GM15510 (cell line): ENCODE data around the gene REELD1.
A peak's percentile ranks its signal among the peaks of the same experiment; 100 is the strongest.

ENCODE experiments used
- POLR2A ChIP-seq: IDR thresholded peaks from 3 replicates; pipeline ENCODE4 v1.6.1; 2011; ENCODE audit warnings: borderline replicate concordance; ENCODE audit not compliant: insufficient read length; ENCODE audit errors: extremely low read depth

Gene REELD1

DNA sequence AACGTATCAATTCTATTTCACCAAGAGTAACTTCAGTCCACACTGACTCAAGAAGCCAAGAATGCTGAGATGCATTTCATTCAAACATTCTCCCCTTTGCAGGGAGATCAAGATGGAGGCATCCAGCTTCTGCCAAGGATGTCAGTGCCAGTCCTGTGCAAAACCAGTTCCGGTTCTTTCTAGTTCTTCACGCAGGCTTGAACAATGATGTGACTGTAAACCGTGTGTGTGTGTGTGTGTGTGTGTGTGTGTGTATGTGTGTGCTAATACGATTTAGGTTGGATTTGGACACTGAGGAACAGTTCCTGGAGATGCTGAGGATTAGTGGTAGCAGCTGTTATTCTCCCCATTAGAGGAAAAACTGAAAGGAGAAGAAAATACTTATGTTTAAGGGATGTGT, at the start of gene REELD1:
TSS of gene REELD1 (plus strand) at position 301 of the 400 bp plus-strand sequence. CDS start 2,415 bp downstream, outside the sequence.
- TF ChIP-seq POLR2A, result no peak

DNA sequence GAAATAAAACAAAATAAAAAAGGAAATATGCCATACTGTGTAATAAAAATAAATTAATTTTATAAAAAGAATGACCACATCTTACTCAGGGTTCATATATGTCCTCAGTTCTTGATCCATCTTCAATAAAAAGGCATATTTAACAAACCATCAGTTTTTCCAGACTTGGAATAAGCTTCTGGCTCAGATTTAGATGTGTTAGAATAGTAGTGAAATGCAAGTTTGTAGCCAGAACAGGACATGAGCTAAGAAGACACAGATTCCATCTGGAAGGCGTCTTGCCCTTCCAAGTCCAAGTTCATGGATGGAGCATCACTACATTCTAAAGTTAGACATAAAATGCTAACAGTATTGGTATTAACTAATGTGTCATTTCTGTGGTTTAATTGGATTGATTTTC, 49.1 kb upstream of the REELD1 start:
- no peak for TF ChIP-seq POLR2A

GRCh38 chr4:146165840-146166239, 48.5 kb upstream of the REELD1 start:
- TF ChIP-seq POLR2A, result no peak

GRCh38 chr4:146170149-146170548, 44.2 kb upstream of the REELD1 start:
- TF ChIP-seq POLR2A, result no peak

DNA sequence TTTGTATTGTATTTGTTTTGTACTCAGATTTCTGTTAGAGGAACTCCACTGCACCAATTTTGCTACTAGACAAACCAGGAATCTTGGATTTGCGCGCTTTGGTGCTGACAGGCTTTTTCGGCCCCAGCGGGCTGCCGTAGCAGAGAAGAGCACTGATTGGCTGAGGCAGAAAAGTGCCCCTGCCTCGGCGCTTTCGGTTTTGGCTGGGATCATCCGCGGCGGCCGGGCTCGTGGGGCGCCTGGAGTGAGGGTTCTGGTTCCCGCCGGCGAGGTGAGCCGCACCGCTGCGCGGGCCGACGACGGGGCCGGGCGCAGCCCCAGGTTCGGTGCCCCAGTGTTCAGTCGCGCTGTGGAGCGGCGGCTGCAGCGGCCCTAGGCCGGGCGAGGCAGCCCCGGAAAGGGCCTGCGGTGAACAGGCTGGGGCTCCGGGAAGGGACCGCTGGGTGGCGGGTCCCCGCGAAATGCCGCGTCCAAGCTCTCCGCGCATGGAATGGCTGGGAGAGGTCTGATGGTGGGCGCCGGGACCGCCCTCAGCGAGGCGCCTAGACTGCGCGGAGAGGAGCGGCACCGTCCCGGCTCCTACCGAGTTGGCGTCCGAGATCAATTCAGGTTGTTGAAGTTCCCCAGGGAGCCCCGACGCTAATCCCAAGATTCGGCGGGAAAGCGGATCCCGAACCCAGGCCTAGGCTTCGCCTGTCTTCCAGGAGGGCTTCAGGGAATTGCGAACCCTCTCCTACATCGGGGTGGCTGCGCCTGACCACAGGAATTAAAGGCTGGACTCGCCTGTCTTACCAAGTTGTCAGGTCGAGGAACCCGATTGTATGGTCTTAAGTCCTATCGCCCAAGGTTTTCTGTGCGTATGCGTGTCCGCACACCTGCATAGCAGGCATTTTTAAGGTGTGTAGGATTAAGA, 38.5 kb upstream of the REELD1 start, which contains the start of gene LSM6:
TSS of gene LSM6 (plus strand) at position 178 of the 913 bp plus-strand sequence. CDS start 7,204 bp downstream, outside the sequence.
- peak; percentile 74 for TF ChIP-seq POLR2A

DNA sequence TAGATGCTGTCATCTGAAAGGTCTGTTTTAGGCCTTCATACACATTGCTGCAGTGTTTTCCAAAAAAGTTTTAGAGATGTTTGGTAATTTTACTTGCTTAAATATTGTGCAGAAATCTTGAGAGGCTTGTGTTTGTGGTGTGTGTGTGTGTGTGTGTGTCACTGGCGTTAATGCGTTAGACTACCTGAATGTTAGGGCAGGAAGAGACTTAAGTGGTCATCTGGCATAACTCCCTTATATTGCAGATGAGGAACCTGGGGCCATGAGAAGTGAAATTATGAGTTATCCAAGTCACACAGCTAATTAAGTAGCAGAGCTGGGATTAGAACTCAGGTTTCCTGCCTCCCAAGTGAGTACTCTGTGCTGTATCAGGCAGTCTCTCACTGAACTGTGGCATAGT, 37.4 kb upstream of the REELD1 start:
- no peak for TF ChIP-seq POLR2A

- no peak for TF ChIP-seq POLR2A
Observed at GRCh38 chr4:146178126-146178525, 36.2 kb upstream of the REELD1 start.

DNA sequence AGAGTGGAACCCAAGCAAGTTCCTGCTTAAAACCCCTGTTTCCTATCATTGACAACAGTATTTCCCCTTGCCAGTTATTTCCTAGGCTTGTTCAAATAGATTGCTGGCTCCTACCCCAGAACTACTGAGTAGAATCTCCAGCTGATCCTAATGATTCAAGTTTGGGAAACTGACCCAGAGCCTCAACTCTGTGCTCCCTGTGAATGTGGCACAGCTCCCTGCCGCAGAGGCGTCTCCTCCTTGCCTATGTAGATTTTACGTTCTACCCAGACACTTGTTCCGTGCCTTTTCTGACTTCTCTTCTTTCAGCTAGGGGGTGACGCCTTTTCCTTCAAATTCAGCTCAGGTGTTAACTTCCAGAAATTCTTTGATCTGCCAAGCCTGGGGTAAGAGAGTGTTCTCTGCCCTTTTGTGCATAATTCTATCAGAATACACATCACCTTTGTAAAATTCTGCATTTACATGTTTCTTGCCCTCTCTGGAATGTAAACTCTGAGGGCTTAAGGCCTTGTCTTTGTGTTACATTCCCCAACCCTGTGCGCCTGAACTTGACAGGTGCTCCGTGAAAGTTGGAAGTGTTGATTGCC, 34.5 kb upstream of the REELD1 start:
- TF ChIP-seq POLR2A, result no peak

GRCh38 chr4:146182443-146182842, 31.9 kb upstream of the REELD1 start:
- no peak for TF ChIP-seq POLR2A

GRCh38 chr4:146183209-146183608, 31.1 kb upstream of the REELD1 start:
- TF ChIP-seq POLR2A, result no peak

DNA sequence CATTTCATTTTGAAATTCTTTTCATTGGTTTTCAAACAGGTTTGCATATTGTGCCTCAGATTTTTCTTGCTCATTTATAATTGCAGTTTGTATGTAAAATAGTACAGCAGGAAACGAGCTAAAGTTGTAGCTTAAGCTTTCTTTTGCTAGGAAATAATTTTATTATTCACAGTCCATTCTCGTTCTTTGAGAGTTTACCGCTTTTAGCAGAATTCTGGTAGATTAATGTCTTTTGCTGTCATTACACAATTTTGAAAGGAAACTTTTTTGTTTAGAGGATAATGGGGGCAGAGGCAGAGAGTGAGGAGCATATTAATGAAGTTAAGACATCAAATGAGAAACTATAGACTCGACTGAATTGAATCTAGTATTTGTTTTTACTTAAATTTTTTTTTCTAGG, 28.3 kb upstream of the REELD1 start:
- no peak for TF ChIP-seq POLR2A

- TF ChIP-seq POLR2A, result no peak
Observed at GRCh38 chr4:146186596-146186995, 27.7 kb upstream of the REELD1 start.

DNA sequence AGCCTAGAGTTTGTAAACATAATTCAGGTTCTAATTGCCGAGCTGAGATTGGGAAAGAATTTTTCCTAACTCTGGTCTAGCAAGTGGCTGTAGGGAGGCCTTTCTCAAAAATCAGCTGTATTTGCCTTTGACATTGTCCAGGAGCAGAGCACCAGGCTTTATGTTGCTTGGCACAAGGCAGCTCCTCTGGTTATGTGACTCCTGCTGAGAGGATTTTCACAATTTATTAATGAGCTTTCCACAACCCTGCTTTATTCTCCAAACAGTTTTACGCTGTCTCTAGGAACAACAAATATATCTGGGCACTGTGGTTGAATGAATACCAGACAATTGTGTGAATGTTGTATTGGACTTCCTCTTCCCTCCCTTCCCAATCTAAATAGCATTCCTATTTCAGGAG, 23.9 kb upstream of the REELD1 start:
- no peak for TF ChIP-seq POLR2A

GRCh38 chr4:146191766-146192458, 22.4 kb upstream of the REELD1 start:
- TF ChIP-seq POLR2A, result no peak

- TF ChIP-seq POLR2A, result no peak
Observed at GRCh38 chr4:146193628-146194027, 20.7 kb upstream of the REELD1 start.

DNA sequence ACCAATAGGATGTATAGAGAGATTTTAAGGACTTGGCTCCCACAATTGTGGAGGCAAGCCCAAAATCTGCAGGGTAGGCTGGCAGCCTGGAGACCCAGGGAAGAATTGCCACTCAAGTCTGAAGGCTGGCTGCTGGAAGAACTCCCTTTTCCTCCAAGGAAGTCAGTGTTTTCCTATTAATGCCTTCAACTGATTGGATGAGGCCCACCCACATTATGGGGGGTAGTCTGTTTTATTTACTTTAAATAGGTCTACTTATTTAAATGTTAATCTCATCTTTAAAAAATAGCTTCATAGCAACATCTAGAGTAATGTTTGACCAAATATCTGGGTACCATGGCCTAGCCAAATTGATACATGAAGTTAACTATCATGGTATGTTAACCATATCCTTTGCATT, 20.1 kb upstream of the REELD1 start:
- TF ChIP-seq POLR2A, result no peak

DNA sequence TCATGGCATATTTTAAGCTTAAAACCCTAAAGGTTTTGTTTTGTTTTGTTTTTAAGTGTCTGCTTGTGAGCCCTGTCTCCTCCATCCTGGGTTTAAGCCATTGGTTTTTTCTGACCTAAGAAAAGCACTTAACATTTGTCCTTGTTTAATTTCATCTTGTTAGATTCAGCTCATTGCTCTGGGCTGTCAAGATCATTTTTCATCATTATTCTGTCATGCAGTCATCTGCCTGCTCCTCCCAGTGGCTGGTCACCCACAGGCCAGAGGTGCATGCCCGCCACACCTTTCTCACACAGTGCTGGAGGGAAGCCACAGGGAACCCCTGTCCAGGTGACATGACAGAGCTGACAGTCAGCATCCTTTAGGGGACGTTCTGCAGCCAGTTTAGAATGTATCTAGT, 11.7 kb upstream of the REELD1 start:
- TF ChIP-seq POLR2A, result no peak
